SK-N-SH treated with all-trans-retinoic acid at 6 μM for 48 hours (cell line): ENCODE results near the gene ARL14.

Experiments
- ATAC-seq: fragments of 200-7000 bp; cut with Tn5 transposase; 3 replicates; pipeline ENCODE4 v1.9.1; 2020; ENCODE audit warnings: mild to moderate bottlenecking, moderate library complexity
- ARNTL ChIP-seq: fragments of 450-650 bp; formaldehyde crosslinking; IDR thresholded peaks from 2 replicates; pipeline ENCODE4 v1.5.0; 2020; ENCODE audit warnings: low read depth, mild to moderate bottlenecking, moderate library complexity, borderline replicate concordance
- BACH2 ChIP-seq: fragments of 250-450 bp; sonication (Bioruptor Pico); IDR thresholded peaks from 2 replicates; pipeline ENCODE4 v1.9.0; 2021; ENCODE audit warnings: mild to moderate bottlenecking, borderline replicate concordance
- ESRRG ChIP-seq: fragments of 250-450 bp; sonication (Bioruptor Pico); IDR thresholded peaks from 2 replicates; pipeline ENCODE4 v1.6.1; 2021; ENCODE audit warnings: mild to moderate bottlenecking
- OSR1 ChIP-seq: fragments of 250-450 bp; sonication (Bioruptor Pico); IDR thresholded peaks from 2 replicates; pipeline ENCODE4 v1.8.0; 2022; ENCODE audit warnings: moderate library complexity, mild to moderate bottlenecking, inconsistent platforms
- PATZ1 ChIP-seq: fragments of 250-450 bp; sonication (Bioruptor Pico); IDR thresholded peaks from 2 replicates; pipeline ENCODE4 v1.8.0; 2020; ENCODE audit warnings: mild to moderate bottlenecking, moderate library complexity, borderline replicate concordance
- POU6F1 ChIP-seq: fragments of 250-450 bp; sonication (Bioruptor Pico); IDR thresholded peaks from 2 replicates; pipeline ENCODE4 v1.8.0; 2021; ENCODE audit warnings: low read depth, mild to moderate bottlenecking, moderate library complexity, borderline replicate concordance
- RARB ChIP-seq: fragments of 250-450 bp; sonication (Bioruptor Pico); IDR thresholded peaks from 2 replicates; pipeline ENCODE4 v1.8.0; 2021; ENCODE audit warnings: mild to moderate bottlenecking, moderate library complexity
- SNAI2 ChIP-seq: fragments of 250-450 bp; sonication (Bioruptor Pico); IDR thresholded peaks from 2 replicates; pipeline ENCODE4 v1.5.0; 2020; ENCODE audit warnings: mild to moderate bottlenecking, moderate library complexity
- TCF4 ChIP-seq: fragments of 250-450 bp; sonication (Bioruptor Pico); IDR thresholded peaks from 2 replicates; pipeline ENCODE4 v1.8.0; 2021; ENCODE audit warnings: mild to moderate bottlenecking, moderate library complexity, borderline replicate concordance
- TOX ChIP-seq: fragments of 250-450 bp; sonication (Bioruptor Pico); IDR thresholded peaks from 2 replicates; pipeline ENCODE4 v1.8.0; 2021; ENCODE audit warnings: mild to moderate bottlenecking, moderate library complexity, borderline replicate concordance
- TSHZ2 ChIP-seq: fragments of 250-450 bp; sonication (Bioruptor Pico); IDR thresholded peaks from 2 replicates; pipeline ENCODE4 v1.5.0; 2020; ENCODE audit warnings: mild to moderate bottlenecking, moderate library complexity
- ZC3H10 ChIP-seq: fragments of 250-450 bp; sonication (Bioruptor Pico); IDR thresholded peaks from 2 replicates; pipeline ENCODE4 v1.5.1; 2021; ENCODE audit warnings: mild to moderate bottlenecking, moderate library complexity
- ZFP3 ChIP-seq: fragments of 250-450 bp; sonication (Bioruptor Pico); IDR thresholded peaks from 2 replicates; pipeline ENCODE4 v1.5.0; 2020; ENCODE audit warnings: mild to moderate bottlenecking, moderate library complexity
- ZFP30 ChIP-seq: fragments of 450-650 bp; formaldehyde crosslinking; IDR thresholded peaks from 2 replicates; pipeline ENCODE4 v1.5.0; 2022; ENCODE audit warnings: mild to moderate bottlenecking, moderate library complexity
- ZNF565 ChIP-seq: fragments of 450-650 bp; formaldehyde crosslinking; conservative IDR thresholded peaks from 2 replicates; pipeline ENCODE4 v1.5.0; 2020; ENCODE audit warnings: low read depth, mild to moderate bottlenecking, moderate library complexity
- ZNF70 ChIP-seq: fragments of 450-650 bp; formaldehyde crosslinking; IDR thresholded peaks from 2 replicates; pipeline ENCODE4 v1.5.0; 2020; ENCODE audit warnings: mild to moderate bottlenecking, moderate library complexity
- ZNF8 ChIP-seq: fragments of 450-650 bp; formaldehyde crosslinking; IDR thresholded peaks from 2 replicates; pipeline ENCODE4 v1.5.0; 2020; ENCODE audit warnings: mild to moderate bottlenecking, moderate library complexity
- TF ChIP-seq, protein P1 (sequence below): fragments of 250-450 bp; sonication (Bioruptor Pico); IDR thresholded peaks from 2 replicates; pipeline ENCODE4 v1.5.1; 2021; ENCODE audit warnings: mild to moderate bottlenecking, moderate library complexity
- TF ChIP-seq, protein P2 (sequence below): fragments of 250-450 bp; sonication (Bioruptor Pico); IDR thresholded peaks from 2 replicates; pipeline ENCODE4 v1.5.1; 2020; ENCODE audit warnings: low read depth, mild to moderate bottlenecking, moderate library complexity

The ARL14 gene

GRCh38 chr3:160702290-160702689 is 25.3 kb downstream of the ARL14 start (continued):
- TF ChIP-seq POU6F1 (no peak), BACH2 (CRISPR knock-in tag) (no peak), SNAI2 (CRISPR knock-in tag) (no peak), OSR1 (CRISPR knock-in tag) (no peak), ZC3H10 (CRISPR knock-in tag) (no peak), ZFP3 (no peak), TCF4 (CRISPR knock-in tag) (no peak), RARB (no peak)
- TF ChIP-seq, protein P1, sequence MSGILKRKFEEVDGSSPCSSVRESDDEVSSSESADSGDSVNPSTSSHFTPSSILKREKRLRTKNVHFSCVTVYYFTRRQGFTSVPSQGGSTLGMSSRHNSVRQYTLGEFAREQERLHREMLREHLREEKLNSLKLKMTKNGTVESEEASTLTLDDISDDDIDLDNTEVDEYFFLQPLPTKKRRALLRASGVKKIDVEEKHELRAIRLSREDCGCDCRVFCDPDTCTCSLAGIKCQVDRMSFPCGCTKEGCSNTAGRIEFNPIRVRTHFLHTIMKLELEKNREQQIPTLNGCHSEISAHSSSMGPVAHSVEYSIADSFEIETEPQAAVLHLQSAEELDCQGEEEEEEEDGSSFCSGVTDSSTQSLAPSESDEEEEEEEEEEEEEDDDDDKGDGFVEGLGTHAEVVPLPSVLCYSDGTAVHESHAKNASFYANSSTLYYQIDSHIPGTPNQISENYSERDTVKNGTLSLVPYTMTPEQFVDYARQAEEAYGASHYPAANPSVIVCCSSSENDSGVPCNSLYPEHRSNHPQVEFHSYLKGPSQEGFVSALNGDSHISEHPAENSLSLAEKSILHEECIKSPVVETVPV (CRISPR knock-in tag) = no peak

GRCh38 chr3:160703974-160704373 is 27.0 kb downstream of the ARL14 start:
- TF ChIP-seq TSHZ2 (CRISPR knock-in tag) (no peak), TOX (no peak), SNAI2 (CRISPR knock-in tag) (no peak)
- no peak for ATAC-seq

DNA sequence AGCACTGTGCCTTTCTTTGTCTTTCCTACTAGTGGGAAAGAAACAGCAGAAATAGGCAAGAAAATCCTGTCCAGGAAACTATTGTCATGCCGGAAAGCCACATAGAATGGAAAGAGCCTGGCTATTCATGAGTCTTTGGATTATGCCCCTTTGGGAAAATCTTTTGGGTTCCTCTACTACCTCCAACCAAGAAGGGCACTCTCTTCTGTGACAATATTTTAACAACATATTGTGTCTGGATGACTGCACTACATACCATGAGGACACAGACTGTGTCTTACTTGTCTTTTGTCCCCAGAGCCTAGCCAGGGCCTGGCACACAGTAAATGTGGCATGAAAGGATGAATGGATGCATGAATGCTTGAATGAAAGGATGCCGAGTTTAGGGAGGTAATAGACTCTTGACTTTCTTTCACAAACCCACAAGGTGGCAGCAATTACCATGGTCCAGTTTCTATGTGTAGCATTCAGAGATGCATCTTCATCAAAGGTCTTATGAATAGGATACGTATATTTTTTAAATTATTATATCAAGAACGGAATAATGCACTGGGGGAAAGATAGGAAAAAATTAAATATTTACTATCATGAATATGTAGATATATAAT is 30.3 kb downstream of the ARL14 start:
- TF ChIP-seq ZNF565 (CRISPR knock-in tag) = no peak
- no peak for TF ChIP-seq ARNTL (CRISPR knock-in tag)
- TF ChIP-seq PATZ1 = no peak
- TF ChIP-seq ZFP3 = no peak
- no peak for TF ChIP-seq ZNF70
- TF ChIP-seq TOX = no peak
- TF ChIP-seq, protein P2, sequence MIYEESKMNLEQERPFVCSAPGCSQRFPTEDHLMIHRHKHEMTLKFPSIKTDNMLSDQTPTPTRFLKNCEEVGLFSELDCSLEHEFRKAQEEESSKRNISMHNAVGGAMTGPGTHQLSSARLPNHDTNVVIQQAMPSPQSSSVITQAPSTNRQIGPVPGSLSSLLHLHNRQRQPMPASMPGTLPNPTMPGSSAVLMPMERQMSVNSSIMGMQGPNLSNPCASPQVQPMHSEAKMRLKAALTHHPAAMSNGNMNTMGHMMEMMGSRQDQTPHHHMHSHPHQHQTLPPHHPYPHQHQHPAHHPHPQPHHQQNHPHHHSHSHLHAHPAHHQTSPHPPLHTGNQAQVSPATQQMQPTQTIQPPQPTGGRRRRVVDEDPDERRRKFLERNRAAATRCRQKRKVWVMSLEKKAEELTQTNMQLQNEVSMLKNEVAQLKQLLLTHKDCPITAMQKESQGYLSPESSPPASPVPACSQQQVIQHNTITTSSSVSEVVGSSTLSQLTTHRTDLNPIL (CRISPR knock-in tag) = no peak
- TF ChIP-seq ESRRG (CRISPR knock-in tag) = no peak
- no peak for TF ChIP-seq ZC3H10 (CRISPR knock-in tag)
- TF ChIP-seq ZNF8 = no peak
- TF ChIP-seq, protein P1 (CRISPR knock-in tag) = no peak
- TF ChIP-seq BACH2 (CRISPR knock-in tag) = no peak
- no peak for TF ChIP-seq SNAI2 (CRISPR knock-in tag)
- TF ChIP-seq ZFP30 = no peak
- peak; percentile 89 for ATAC-seq
